GM12892 (cell line): Measurements from ENCODE around the gene GNAO1.
"Not testable (repeated sequence)": the region's sequence is repeated elsewhere in the genome, so short reads cannot be mapped to it uniquely, and the experiment has no call there.

ENCODE experiments used
- DNase-seq: peaks from one replicate; pipeline ENCODE4 v3.0.0; 2011; ENCODE audit not compliant: insufficient read length
- FAIRE-seq: peaks from 2 replicates; lab custom pipeline; 2011; peaks lifted over from hg19 to GRCh38; lab: Jason Lieb, UNC
- POLR2A ChIP-seq: IDR thresholded peaks from 2 replicates; pipeline ENCODE4 v1.6.1; 2011; ENCODE audit warnings: low read depth, low read length, control low read depth
- POLR2AphosphoS5 ChIP-seq: IDR thresholded peaks from 2 replicates; pipeline ENCODE4 v1.6.1; 2011; ENCODE audit warnings: low read depth, low read length, control low read depth
- TAF1 ChIP-seq: IDR thresholded peaks from 2 replicates; pipeline ENCODE4 v1.6.1; 2011; ENCODE audit warnings: low read depth, mild to moderate bottlenecking, control low read depth, low read length, borderline replicate concordance

The GNAO1 gene

DNA sequence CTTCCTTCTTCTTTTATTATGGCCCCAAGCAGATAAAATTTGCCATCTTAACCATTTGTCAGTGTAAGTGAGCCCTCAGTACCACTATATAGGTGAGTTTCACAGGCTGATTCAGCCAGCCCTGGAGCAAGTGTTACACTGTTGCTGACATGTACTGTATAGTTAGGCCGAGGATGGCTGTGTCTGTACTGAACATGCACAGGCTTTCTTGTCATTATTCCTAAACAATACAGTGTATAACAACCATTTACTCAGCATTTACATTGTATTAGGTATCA is 180.3 kb downstream of the GNAO1 start:
- DNase-seq = no peak
- FAIRE-seq = no peak
- TF ChIP-seq POLR2AphosphoS5 (no peak), POLR2A (no peak), TAF1 (no peak)

DNA sequence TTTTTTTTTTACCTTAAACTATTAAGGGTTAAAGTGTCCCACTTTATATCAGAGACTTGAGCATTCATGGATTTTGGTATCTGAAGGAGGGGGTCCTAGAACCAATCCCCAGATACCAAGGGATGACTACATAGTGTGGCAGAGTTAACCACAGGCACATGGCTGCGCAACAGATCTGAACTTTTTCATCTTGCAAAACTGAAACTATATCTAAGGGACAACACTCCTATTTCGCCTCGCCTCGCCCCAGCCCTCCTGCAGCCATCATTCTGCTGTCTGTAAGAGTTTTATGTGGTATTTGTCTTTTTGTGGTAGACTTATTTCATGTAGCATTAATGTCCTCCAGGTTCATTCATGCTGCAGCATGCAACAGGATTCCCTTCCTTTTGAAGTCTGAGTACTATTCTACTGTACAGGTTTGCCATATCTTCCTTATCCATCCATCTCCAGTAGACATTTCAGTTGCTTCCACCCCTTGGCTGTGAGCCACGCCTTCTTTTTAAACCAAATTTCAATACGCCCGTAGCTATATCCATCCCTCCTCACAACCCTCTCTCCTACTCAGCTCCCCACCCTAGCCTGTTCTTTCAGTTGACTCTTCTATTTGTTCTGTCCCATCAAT is 180.8 kb downstream of the GNAO1 start:
- DNase-seq (no peak), FAIRE-seq (no peak)
- TF ChIP-seq POLR2A (no peak), POLR2AphosphoS5 (no peak), TAF1 (no peak)

DNA sequence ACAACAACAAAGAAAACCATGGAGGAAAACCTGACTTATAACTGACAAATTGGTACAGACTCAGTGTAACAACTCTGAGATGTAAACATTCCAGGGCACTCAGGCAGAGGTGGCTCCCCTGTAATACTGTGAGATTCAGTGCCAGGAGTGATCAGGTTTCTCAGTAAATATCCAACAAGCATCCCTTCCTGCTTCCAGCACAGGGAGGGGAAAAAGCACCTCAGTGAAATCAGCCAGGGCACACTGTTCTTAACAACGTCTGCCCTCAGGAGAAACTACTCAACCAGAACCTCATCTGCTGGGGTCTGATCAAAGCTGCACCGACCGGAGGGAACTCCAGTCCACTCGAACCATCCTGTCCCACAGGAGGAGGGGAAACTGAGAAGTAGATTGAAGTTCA is 181.7 kb downstream of the GNAO1 start:
- DNase-seq = no peak
- FAIRE-seq = no peak
- TF ChIP-seq POLR2A (no peak), POLR2AphosphoS5 (no peak), TAF1 (no peak)

DNA sequence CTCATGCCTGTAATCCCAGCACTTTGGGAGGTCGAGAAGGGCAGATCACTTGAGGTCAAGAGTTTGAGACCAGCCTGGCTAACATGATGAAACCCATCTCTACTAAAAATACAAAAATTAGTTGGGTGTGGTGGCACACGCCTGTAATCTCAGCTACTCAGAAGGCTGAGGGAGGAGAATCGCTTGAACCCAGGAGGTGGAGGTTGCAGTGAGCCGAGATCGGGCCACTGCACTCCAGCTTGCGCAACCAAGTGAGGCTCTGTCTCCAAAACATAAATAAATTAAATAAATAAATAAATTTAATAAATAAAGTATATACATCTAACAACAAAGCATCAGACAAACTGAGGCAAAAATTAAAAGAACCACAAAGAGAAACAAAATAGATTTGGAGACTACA is 184.5 kb downstream of the GNAO1 start:
- not testable (repeated sequence) for DNase-seq, FAIRE-seq

DNA sequence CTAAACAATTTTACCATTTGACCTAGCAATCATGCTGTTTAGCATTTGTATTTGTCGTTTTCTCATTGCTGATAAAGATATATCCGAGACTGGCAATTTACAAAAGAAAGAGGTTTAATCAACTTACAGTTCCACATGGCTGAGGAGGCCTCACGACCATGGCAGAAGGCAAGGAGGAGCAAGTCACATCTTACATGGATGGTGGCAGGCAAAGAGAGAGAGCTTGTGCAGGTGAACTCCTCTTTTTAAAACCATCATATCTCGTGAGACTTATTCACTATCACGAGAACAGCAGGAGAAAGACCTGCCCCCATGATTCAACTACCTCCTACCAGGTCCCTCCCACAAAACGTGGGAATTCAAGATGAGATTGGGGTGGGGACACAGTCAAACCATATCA is 187.8 kb downstream of the GNAO1 start:
- not testable (repeated sequence) for DNase-seq, FAIRE-seq

DNA sequence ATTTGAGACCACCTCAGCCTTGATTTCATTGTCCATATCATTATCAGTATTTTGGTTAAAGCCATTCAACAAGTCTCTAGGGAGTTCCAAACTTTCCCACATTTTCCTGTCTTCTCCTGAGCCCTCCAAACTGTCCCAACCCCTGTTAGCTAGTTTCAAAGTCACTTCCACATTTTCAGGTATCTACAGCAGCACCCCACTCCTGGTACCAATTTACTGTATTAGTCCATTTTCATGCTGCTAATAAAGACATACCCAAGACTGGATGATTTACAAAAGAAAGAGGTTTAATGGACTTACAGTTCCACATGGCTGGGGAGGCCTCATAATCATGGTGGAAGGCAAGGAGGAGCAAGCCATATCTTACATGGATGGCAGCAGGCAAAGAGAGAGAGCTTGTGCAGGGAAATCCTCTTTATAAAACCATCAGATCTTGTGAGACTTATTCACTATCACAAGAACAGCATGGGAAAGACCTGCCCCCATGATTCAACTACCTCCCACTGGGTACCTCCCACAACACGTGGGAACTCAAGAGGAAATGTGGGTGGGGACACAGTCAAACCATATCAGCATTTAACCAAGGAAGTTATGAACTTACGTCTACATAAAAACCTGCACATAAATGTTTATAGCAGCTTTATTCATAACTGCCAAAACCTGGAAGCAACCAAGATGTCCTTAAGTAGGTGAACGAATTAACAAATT is 189.6 kb downstream of the GNAO1 start:
- not testable (repeated sequence) for FAIRE-seq, DNase-seq

DNA sequence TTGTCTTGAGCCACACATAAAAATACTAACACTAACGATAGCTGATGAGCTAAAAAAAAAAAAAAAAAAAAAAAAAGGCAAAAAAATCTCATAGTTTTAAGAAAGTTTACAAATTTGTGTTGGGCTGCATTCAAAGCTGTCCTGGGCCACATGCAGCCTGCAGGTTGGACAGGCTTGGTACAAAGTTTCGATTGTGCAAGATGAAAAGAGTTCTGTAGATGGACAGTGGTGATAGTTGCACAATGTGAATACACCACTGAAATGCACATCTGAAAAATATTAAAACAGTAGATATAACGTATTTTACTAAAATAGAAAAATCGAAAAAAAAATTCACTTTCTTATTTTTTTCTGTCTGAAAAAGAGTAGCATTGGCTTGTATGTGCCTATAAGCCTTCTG is 191.2 kb downstream of the GNAO1 start:
- FAIRE-seq = no peak
- DNase-seq = no peak
- TF ChIP-seq POLR2A = no peak
- no peak for TF ChIP-seq POLR2AphosphoS5
- TF ChIP-seq TAF1 = no peak

DNA sequence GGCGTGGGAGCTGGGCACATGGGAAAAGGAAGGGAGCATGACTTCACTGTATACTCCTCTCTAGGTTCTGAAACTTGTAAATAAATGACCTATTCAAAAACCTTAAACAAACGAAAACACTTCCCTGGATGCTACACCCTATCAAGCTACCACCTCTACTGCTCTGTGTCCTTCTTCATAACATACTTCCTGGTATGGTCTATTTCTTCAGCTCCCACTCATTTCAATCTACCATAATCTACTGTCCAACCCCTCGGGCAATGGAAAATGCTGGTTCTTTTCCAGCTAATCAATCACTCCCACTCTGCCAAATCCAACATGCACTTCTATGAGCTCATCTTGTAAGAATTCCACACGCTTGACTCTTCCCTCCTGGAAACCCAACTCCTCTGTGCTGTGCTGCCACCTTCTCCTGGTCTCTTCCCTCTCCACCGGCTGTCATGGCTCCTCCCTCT is 191.6 kb downstream of the GNAO1 start:
- FAIRE-seq = no peak
- no peak for DNase-seq

DNA sequence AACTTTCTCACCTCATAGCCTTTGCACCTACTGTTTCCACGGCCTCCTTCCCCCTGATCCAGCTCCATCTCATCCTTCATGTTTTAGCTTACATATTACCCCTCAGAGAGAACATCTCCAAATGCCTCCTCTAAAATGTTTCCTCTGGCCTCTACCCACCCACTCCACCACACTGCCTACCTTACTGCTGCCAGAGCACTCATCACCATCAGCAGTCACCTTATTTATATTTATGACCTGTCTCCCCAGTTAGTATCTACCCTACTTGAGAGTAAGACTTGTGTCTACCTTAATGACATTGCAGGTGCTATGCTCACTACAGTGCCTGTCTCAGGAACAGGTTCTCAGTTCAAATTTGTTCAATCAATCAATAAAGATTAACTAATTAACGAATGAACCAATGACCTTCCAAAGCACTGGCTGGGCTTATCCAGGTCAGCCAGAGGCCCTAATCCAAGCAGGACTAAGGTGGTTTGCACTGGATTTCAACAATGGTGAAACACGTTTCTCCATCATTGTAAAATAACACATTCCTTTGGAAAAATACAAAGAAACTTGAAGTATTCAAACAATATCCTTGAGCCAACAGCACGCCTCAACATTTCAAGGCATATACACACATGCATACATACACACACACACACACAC is 192.9 kb downstream of the GNAO1 start:
- no peak for DNase-seq
- FAIRE-seq = no peak
- no peak for TF ChIP-seq TAF1
- no peak for TF ChIP-seq POLR2AphosphoS5
- TF ChIP-seq POLR2A = no peak

More for the DNA sequence above, 191.6 kb downstream of the GNAO1 start:
- no peak for TF ChIP-seq TAF1
- TF ChIP-seq POLR2A = no peak
- TF ChIP-seq POLR2AphosphoS5 = no peak

DNA sequence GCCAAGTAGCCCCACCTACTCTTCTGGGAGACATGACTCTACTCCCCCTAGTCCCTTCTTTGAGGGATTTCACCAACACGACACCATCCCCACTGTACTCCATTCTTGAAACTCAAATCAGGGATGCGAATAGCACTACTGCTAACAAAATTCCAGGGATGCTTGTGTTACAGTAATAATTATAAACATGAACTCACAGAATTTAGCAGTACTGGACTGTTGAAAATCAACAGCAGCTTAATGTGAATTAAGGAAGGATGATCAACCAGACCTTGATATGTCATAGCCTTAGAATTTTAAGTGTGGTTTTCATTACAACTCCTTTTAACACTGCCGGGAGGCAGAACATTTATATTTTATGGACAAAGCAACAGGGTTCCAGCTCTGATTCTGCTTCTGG is 196.1 kb downstream of the GNAO1 start:
- no peak for TF ChIP-seq POLR2AphosphoS5
- TF ChIP-seq POLR2A = no peak
- no peak for TF ChIP-seq TAF1
- no peak for FAIRE-seq
- DNase-seq = no peak

DNA sequence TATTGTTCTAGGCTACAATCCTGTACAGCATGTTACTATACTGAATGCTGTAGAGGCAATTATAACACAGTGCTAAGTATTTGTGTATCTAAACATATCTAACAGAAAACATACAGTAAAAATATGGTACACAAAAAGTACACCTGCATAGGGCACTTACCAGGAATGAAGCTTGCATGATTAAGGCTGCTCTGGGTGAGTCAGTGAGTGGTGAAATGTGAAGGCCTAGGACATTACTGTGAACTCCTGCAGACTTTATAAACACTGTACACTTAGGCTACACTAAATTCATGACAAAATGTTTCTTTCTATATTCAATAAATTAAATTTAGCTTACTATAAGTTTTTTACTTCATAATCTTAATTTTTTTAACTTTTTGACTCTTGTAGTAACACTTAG is 196.9 kb downstream of the GNAO1 start:
- no peak for DNase-seq
- no peak for TF ChIP-seq POLR2AphosphoS5
- no peak for TF ChIP-seq TAF1
- TF ChIP-seq POLR2A = no peak
- no peak for FAIRE-seq

DNA sequence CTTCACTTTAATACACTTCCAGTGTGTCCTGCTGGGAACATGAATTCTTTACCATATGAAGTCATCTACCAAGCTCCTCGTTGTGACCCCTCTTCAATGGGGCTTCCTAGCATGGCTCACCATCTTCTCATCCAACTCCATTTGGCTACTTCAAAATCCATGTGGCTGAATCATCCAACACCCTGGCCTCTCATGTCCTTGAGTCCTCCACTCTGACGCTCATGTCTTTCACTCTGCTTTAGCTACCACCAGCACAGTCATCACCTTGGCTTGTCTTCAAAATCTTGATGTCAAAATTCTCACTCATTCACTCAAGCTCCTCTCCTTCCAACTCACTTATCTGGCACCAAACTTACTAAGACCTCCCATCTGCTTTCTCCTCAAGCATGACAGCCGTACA is 198.3 kb downstream of the GNAO1 start:
- peak; percentile 5 for FAIRE-seq
- TF ChIP-seq POLR2AphosphoS5 = no peak
- DNase-seq = no peak

DNA sequence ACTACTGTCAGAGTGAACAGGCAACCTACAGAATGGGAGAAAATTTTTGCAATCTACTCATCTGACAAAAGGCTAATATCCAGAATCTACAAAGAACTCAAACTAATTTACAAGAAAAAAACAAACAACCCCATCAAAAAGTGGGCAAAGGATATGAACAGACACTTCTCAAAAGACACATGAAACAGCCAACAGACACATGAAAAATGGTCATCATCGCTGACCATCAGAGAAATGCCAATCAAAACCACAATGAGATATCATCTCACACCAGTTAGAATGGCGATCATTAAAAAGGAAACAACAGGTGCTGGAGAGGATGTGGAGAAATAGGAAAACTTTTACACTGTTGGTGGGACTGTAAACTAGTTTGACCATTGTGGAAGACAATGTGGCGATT is 205.4 kb downstream of the GNAO1 start:
- DNase-seq, FAIRE-seq: not testable (repeated sequence)
